HCT116 (cell line): ENCODE data around the gene C9orf43. TPM values are rescaled to one million over a fixed set of nuclear protein-coding genes. Genes with fewer than 3 reads are reported as not detected.

Source experiments
- ATAC-seq: fragments of 200-7000 bp; cut with Tn5 transposase; 2 replicates; pipeline ENCODE4 v1.9.1; 2020; ENCODE audit warnings: mild to moderate bottlenecking, moderate library complexity
- BruUV-seq: library from RNA; stranded (reverse); fragments of 400-500 nt; replicated peaks from 2 replicates; lab custom pipeline; 2021; lab: Mats Ljungman, UMichigan
- CTCF ChIA-PET: fragments of 300-600 bp; sonication (Branson Sonifier 250); formaldehyde crosslinking; loops from one replicate; lab custom pipeline; 2021; ENCODE audit warnings: antibody characterized with exemption; lab: Charles Lee
- POLR2A ChIA-PET: fragments of 300-600, 350-600 bp; sonication (Branson Sonifier 250); formaldehyde crosslinking; loops from one replicate; lab custom pipeline; 2021; ENCODE audit warnings: antibody characterized with exemption; lab: Charles Lee
- RAD21 ChIA-PET, 2 experiments: fragments of 300-600 bp; sonication (Branson Sonifier 250); formaldehyde crosslinking; loops; one replicate each; lab custom pipeline; 2023; ENCODE audit warnings: low total read pairs in 2 of 2; ENCODE audit not compliant: uncharacterized antibody in 2 of 2, unreplicated experiment in 2 of 2, low non-redundant PET in 1 of 2; lab: Charles Lee
- DNase-seq: peaks from one replicate; pipeline ENCODE4 v3.0.0-alpha.2; 2010; ENCODE audit warnings: low read depth, low spot score
- H2AFZ ChIP-seq: fragments of 200-600 bp; shearing (Covaris generic), sonication (generic); 2 replicates; pipeline ENCODE4 v1.6.1; 2017; ENCODE audit warnings: low read depth, mixed run types, mixed read lengths, antibody characterized with exemption, low read length; ENCODE audit not compliant: poor library complexity, severe bottlenecking
- H3K27ac ChIP-seq: 2 replicates; pipeline ENCODE4 v1.5.1; 2012; ENCODE audit warnings: low read depth, low read length
- H3K27me3 ChIP-seq: fragments of 200-600 bp; sonication (generic); 2 replicates; pipeline ENCODE4 v1.6.1; 2016; ENCODE audit warnings: mixed run types, low read length, mixed read lengths; ENCODE audit not compliant: insufficient read depth
- H3K36me3 ChIP-seq, 2 experiments: fragments of 200-500 bp in 1 of 2; fragments of 200-600 bp in 1 of 2; sonication (Bioruptor generic) in 1 of 2; sonication (generic) in 1 of 2; 2 replicates each; pipeline versions ENCODE4 v1.5.1 to v1.6.1; 2014 to 2016; ENCODE audit warnings: low read length in 2 of 2, inconsistent platforms in 1 of 2, mixed read lengths in 1 of 2, mixed run types in 1 of 2; ENCODE audit not compliant: insufficient read depth in 2 of 2, control insufficient read depth in 1 of 2
- H3K4me1 ChIP-seq, 2 experiments: fragments of 200-600 bp in 1 of 2; sonication (generic) in 1 of 2; 2 replicates each; pipeline versions ENCODE4 v1.5.1 to v1.6.1; 2012 to 2017; ENCODE audit warnings: low read length in 2 of 2, inconsistent platforms in 1 of 2, mild to moderate bottlenecking in 1 of 2, mixed read lengths in 1 of 2, mixed run types in 1 of 2, moderate library complexity in 1 of 2; ENCODE audit not compliant: insufficient read depth in 2 of 2, control insufficient read depth in 1 of 2
- H3K4me2 ChIP-seq: fragments of 200-600 bp; sonication (generic); 2 replicates; pipeline ENCODE4 v1.6.1; 2017; ENCODE audit warnings: mixed run types, low read length, mixed read lengths
- H3K4me3 ChIP-seq, 2 experiments: fragments of 200-600 bp in 1 of 2; sonication (generic) in 1 of 2; replicated peaks in 1 of 2; 2 replicates each; pipeline ENCODE4 v1.5.1; 2011 to 2016; ENCODE audit warnings: low read length in 2 of 2, control low read depth in 1 of 2, low read depth in 1 of 2, mild to moderate bottlenecking in 1 of 2, mixed read lengths in 1 of 2, mixed run types in 1 of 2
- H3K79me2 ChIP-seq: fragments of 200-600 bp; sonication (generic); 2 replicates; pipeline ENCODE4 v1.6.1; 2017; ENCODE audit warnings: mild to moderate bottlenecking, mixed run types, low read length, moderate library complexity, mixed read lengths; ENCODE audit not compliant: insufficient read depth
- H3K9ac ChIP-seq: fragments of 200-600 bp; sonication (generic); 2 replicates; pipeline ENCODE4 v1.6.1; 2016; ENCODE audit warnings: low read length, mixed read lengths
- H3K9me2 ChIP-seq: fragments of 200-600 bp; sonication (generic), shearing (Covaris generic); 2 replicates; pipeline ENCODE4 v1.6.1; 2017; ENCODE audit warnings: mixed run types, mild to moderate bottlenecking, moderate library complexity; ENCODE audit not compliant: insufficient read depth
- H3K9me3 ChIP-seq, 2 experiments: fragments of 200-500 bp in 1 of 2; fragments of 200-600 bp in 1 of 2; sonication (Bioruptor generic) in 1 of 2; sonication (generic) in 1 of 2; 2 replicates each; pipeline ENCODE4 v1.6.1; 2014 to 2017; ENCODE audit warnings: low read length in 2 of 2, mixed read lengths in 2 of 2, inconsistent platforms in 1 of 2, low read depth in 1 of 2, mild to moderate bottlenecking in 1 of 2, mixed run types in 1 of 2, moderate library complexity in 1 of 2; ENCODE audit not compliant: control insufficient read depth in 1 of 2, insufficient read depth in 1 of 2
- H4K20me1 ChIP-seq: fragments of 200-600 bp; sonication (generic), shearing (Covaris generic); 2 replicates; pipeline ENCODE4 v1.6.1; 2017; ENCODE audit warnings: mixed run types, mild to moderate bottlenecking, moderate library complexity; ENCODE audit not compliant: insufficient read depth
- CBX3 ChIP-seq: IDR thresholded peaks from 2 replicates; pipeline ENCODE4 v1.6.1; 2012; ENCODE audit warnings: low read depth
- CEBPB ChIP-seq: IDR thresholded peaks from 2 replicates; pipeline ENCODE4 v1.6.1; 2012; ENCODE audit warnings: low read depth
- CTCF ChIP-seq, 3 experiments: fragments of 200-600 bp in 1 of 3; sonication (generic) in 1 of 3; IDR thresholded peaks in 2 of 3; conservative IDR thresholded peaks in 1 of 3; 2 replicates each; pipeline ENCODE4 v1.5.1; 2012 to 2017; ENCODE audit warnings: low read depth in 2 of 3, low read length in 2 of 3, antibody characterized with exemption in 1 of 3, borderline replicate concordance in 1 of 3, control low read depth in 1 of 3, mild to moderate bottlenecking in 1 of 3, mixed read lengths in 1 of 3, mixed run types in 1 of 3, moderate library complexity in 1 of 3; ENCODE audit not compliant: insufficient read depth in 1 of 3
- EGR1 ChIP-seq: IDR thresholded peaks from 2 replicates; pipeline ENCODE4 v1.6.1; 2012; ENCODE audit warnings: low read depth
- ELF1 ChIP-seq: IDR thresholded peaks from 2 replicates; pipeline ENCODE4 v1.6.1; 2012; ENCODE audit warnings: low read depth, borderline replicate concordance
- EZH2phosphoT487 ChIP-seq: fragments of 200-600 bp; IDR thresholded peaks from 2 replicates; pipeline ENCODE4 v1.6.1; 2018; ENCODE audit warnings: antibody characterized with exemption, borderline replicate concordance
- JUND ChIP-seq: IDR thresholded peaks from 2 replicates; pipeline ENCODE4 v1.6.1; 2012
- POLR2A ChIP-seq: IDR thresholded peaks from 2 replicates; pipeline ENCODE4 v1.7.0; 2011; ENCODE audit warnings: borderline replicate concordance; ENCODE audit not compliant: insufficient read depth, insufficient read length; ENCODE audit errors: extremely low read depth
- POLR2AphosphoS5 ChIP-seq: IDR thresholded peaks from 2 replicates; pipeline ENCODE4 v1.6.1; 2011; ENCODE audit warnings: mild to moderate bottlenecking, low read depth, low read length, moderate library complexity
- RAD21 ChIP-seq: IDR thresholded peaks from 2 replicates; pipeline ENCODE4 v1.6.1; 2012; ENCODE audit warnings: low read depth, mild to moderate bottlenecking
- REST ChIP-seq: IDR thresholded peaks from 2 replicates; pipeline ENCODE4 v1.6.1; 2012; ENCODE audit warnings: low read depth
- SIN3A ChIP-seq: IDR thresholded peaks from 2 replicates; pipeline ENCODE4 v1.6.1; 2012; ENCODE audit warnings: low read depth
- SP1 ChIP-seq: IDR thresholded peaks from 2 replicates; pipeline ENCODE4 v1.6.1; 2012; ENCODE audit warnings: low read depth
- TCF7L2 ChIP-seq: IDR thresholded peaks from 2 replicates; pipeline ENCODE4 v1.7.0; 2011; ENCODE audit warnings: borderline replicate concordance, inconsistent platforms; ENCODE audit not compliant: insufficient read depth, insufficient read length; ENCODE audit errors: extremely low read depth
- YY1 ChIP-seq: IDR thresholded peaks from 2 replicates; pipeline ENCODE4 v1.6.1; 2011; ENCODE audit warnings: low read length, low read depth, moderate library complexity, mild to moderate bottlenecking; ENCODE audit not compliant: insufficient replicate concordance; ENCODE audit errors: extremely low read depth
- ZBTB33 ChIP-seq: IDR thresholded peaks from 2 replicates; pipeline ENCODE4 v1.6.1; 2011; ENCODE audit warnings: mild to moderate bottlenecking, low read length, moderate library complexity; ENCODE audit not compliant: insufficient replicate concordance; ENCODE audit errors: extremely low read depth
- ZNF274 ChIP-seq: fragments of 200-500 bp; sonication (Bioruptor generic); IDR thresholded peaks from 2 replicates; pipeline ENCODE4 v1.6.1; 2014; ENCODE audit warnings: mild to moderate bottlenecking, low read depth, low read length, inconsistent platforms
- intact Hi-C: fragments of 100-400 bp; cut with micrococcal nuclease; formaldehyde crosslinking; loops from 2 replicates; pipeline ENCODE4 v1.10.0; 2022
- total RNA-seq: library from RNA; stranded (reverse); gene quantifications from one replicate; pipeline ENCODE4 v1.2.1, GENCODE V29; 2021; ENCODE audit not compliant: unreplicated experiment
- TF ChIP-seq, protein P1 (sequence below): IDR thresholded peaks from 2 replicates; pipeline ENCODE4 v1.6.1; 2012

C9orf43 gene
- total RNA-seq, 1 experiment from 2014 or later = 0.71 TPM

DNA sequence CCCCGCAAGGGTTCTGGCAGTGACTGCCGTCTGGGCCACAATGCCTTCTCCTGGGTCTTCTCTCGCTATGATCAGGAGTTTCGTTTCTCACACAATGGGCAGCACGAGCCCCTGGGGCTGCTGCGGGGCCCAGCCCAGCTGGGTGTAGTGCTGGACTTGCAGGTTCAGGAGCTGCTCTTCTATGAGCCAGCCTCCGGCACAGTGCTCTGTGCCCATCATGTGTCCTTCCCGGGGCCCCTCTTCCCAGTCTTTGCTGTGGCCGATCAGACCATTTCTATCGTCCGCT lies 40.7 kb upstream of the C9orf43 start:
- Histone ChIP-seq H3K4me2 (no peak overlapping the region), H3K27me3 (no peaks in the 10 kb centered on the region), H3K27ac (no peak overlapping the region), H3K4me1 (no peaks in the 10 kb centered on the region), H3K9me2 (no peaks in the 10 kb centered on the region), H3K9ac (no peak overlapping the region), H3K9me3 (no peaks in the 10 kb centered on the region), H3K79me2 (no peaks in the 10 kb centered on the region), H3K4me3 (no peak overlapping the region)
- POLR2A ChIA-PET = no interaction called here
- ATAC-seq (no peak), DNase-seq (no peak)
- CTCF ChIA-PET = no interaction called here
- no TSS peak for BruUV-seq
- intact Hi-C loops = no loop called here
- RAD21 ChIA-PET = no interaction called here
- TF ChIP-seq REST (no peak), JUND (no peak), SIN3A (no peak), POLR2A (no peak), YY1 (no peak), RAD21 (no peak), POLR2AphosphoS5 (no peak), CBX3 (no peak), CEBPB (no peak), SP1 (no peak), TCF7L2 (no peak), ZBTB33 (no peak), EZH2phosphoT487 (no peak), ELF1 (no peak), CTCF (IDR thresholded peaks at IDR 0.05 in 2 of 3, conservative IDR thresholded peaks at IDR 0.05 in 1 of 3; ENCODE audit: borderline replicate concordance in 1 of 3, insufficient read depth in 1 of 3, low read depth in 2 of 3, low read length in 2 of 3) (no peak), ZNF274 (no peak), EGR1 (no peak)
- TF ChIP-seq, protein P1, sequence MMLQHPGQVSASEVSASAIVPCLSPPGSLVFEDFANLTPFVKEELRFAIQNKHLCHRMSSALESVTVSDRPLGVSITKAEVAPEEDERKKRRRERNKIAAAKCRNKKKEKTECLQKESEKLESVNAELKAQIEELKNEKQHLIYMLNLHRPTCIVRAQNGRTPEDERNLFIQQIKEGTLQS = no peak
- TF ChIP-seq, all 23 proteins: peak for 0
- Histone ChIP-seq H3K36me3 (peaks cover 6 to 7% of the 10 kb centered on the region in 2 experiments; a peak in 2 of 4 replicates), H2AFZ (no peak overlapping the region), H4K20me1 (no peaks in the 10 kb centered on the region)
